GM23338 (cell line): ENCODE results near the gene SLC35B1.

Source experiments
- EZH2 ChIP-seq: fragments of 200-600 bp; sonication (generic); IDR thresholded peaks from one replicate; pipeline ENCODE4 v1.8.0; 2017; ENCODE audit warnings: antibody characterized with exemption, mild to moderate bottlenecking, low read depth; ENCODE audit not compliant: unreplicated experiment
- JUNB ChIP-seq: IDR thresholded peaks from one replicate; pipeline ENCODE4 v1.6.1; 2016; ENCODE audit warnings: antibody characterized with exemption; ENCODE audit not compliant: unreplicated experiment
- REST ChIP-seq: IDR thresholded peaks from one replicate; pipeline ENCODE4 v1.6.1; 2018; ENCODE audit warnings: antibody characterized with exemption; ENCODE audit not compliant: unreplicated experiment
- ZNF114 ChIP-seq: fragments of 250-450 bp; sonication (Bioruptor Pico); IDR thresholded peaks from 2 replicates; pipeline ENCODE4 v1.5.0; 2020; ENCODE audit warnings: mild to moderate bottlenecking, moderate library complexity
- TF ChIP-seq, protein P1 (sequence below), 2 experiments: fragments of 200-600 bp in 1 of 2; sonication (generic) in 1 of 2; conservative IDR thresholded peaks; 2 replicates each; pipeline versions ENCODE4 v1.5.1 to v1.6.1; 2016 to 2017; ENCODE audit warnings: antibody characterized with exemption in 2 of 2, low read depth in 2 of 2, mild to moderate bottlenecking in 2 of 2, moderate library complexity in 1 of 2
- TF ChIP-seq, protein P2 (sequence below): fragments of 250-450 bp; sonication (Bioruptor Pico); IDR thresholded peaks from 2 replicates; pipeline ENCODE4 v1.5.0; 2020; ENCODE audit warnings: mild to moderate bottlenecking, moderate library complexity

- TF ChIP-seq, protein P1, sequence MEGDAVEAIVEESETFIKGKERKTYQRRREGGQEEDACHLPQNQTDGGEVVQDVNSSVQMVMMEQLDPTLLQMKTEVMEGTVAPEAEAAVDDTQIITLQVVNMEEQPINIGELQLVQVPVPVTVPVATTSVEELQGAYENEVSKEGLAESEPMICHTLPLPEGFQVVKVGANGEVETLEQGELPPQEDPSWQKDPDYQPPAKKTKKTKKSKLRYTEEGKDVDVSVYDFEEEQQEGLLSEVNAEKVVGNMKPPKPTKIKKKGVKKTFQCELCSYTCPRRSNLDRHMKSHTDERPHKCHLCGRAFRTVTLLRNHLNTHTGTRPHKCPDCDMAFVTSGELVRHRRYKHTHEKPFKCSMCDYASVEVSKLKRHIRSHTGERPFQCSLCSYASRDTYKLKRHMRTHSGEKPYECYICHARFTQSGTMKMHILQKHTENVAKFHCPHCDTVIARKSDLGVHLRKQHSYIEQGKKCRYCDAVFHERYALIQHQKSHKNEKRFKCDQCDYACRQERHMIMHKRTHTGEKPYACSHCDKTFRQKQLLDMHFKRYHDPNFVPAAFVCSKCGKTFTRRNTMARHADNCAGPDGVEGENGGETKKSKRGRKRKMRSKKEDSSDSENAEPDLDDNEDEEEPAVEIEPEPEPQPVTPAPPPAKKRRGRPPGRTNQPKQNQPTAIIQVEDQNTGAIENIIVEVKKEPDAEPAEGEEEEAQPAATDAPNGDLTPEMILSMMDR (conservative IDR thresholded peaks at IDR 0.05; ENCODE audit: low read depth in 2 of 2) = no peak
- TF ChIP-seq ZNF114 (CRISPR knock-in tag) (no peak), EZH2 (no peak), REST (no peak), JUNB (no peak)
- TF ChIP-seq, protein P2, sequence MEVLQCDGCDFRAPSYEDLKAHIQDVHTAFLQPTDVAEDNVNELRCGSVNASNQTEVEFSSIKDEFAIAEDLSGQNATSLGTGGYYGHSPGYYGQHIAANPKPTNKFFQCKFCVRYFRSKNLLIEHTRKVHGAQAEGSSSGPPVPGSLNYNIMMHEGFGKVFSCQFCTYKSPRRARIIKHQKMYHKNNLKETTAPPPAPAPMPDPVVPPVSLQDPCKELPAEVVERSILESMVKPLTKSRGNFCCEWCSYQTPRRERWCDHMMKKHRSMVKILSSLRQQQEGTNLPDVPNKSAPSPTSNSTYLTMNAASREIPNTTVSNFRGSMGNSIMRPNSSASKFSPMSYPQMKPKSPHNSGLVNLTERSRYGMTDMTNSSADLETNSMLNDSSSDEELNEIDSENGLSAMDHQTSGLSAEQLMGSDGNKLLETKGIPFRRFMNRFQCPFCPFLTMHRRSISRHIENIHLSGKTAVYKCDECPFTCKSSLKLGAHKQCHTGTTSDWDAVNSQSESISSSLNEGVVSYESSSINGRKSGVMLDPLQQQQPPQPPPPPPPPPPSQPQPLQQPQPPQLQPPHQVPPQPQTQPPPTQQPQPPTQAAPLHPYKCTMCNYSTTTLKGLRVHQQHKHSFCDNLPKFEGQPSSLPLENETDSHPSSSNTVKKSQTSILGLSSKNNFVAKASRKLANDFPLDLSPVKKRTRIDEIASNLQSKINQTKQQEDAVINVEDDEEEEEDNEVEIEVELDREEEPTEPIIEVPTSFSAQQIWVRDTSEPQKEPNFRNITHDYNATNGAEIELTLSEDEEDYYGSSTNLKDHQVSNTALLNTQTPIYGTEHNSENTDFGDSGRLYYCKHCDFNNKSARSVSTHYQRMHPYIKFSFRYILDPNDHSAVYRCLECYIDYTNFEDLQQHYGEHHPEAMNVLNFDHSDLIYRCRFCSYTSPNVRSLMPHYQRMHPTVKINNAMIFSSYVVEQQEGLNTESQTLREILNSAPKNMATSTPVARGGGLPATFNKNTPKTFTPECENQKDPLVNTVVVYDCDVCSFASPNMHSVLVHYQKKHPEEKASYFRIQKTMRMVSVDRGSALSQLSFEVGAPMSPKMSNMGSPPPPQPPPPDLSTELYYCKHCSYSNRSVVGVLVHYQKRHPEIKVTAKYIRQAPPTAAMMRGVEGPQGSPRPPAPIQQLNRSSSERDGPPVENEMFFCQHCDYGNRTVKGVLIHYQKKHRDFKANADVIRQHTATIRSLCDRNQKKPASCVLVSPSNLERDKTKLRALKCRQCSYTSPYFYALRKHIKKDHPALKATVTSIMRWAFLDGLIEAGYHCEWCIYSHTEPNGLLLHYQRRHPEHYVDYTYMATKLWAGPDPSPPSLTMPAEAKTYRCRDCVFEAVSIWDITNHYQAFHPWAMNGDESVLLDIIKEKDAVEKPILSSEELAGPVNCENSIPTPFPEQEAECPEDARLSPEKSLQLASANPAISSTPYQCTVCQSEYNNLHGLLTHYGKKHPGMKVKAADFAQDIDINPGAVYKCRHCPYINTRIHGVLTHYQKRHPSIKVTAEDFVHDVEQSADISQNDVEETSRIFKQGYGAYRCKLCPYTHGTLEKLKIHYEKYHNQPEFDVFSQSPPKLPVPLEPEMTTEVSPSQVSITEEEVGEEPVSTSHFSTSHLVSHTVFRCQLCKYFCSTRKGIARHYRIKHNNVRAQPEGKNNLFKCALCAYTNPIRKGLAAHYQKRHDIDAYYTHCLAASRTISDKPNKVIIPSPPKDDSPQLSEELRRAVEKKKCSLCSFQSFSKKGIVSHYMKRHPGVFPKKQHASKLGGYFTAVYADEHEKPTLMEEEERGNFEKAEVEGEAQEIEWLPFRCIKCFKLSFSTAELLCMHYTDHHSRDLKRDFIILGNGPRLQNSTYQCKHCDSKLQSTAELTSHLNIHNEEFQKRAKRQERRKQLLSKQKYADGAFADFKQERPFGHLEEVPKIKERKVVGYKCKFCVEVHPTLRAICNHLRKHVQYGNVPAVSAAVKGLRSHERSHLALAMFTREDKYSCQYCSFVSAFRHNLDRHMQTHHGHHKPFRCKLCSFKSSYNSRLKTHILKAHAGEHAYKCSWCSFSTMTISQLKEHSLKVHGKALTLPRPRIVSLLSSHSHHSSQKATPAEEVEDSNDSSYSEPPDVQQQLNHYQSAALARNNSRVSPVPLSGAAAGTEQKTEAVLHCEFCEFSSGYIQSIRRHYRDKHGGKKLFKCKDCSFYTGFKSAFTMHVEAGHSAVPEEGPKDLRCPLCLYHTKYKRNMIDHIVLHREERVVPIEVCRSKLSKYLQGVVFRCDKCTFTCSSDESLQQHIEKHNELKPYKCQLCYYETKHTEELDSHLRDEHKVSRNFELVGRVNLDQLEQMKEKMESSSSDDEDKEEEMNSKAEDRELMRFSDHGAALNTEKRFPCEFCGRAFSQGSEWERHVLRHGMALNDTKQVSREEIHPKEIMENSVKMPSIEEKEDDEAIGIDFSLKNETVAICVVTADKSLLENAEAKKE (CRISPR knock-in tag) = no peak
Measured at GRCh38 chr17:49729069-49729468, 21.3 kb upstream of the SLC35B1 start.
